BJ (cell line): ENCODE data around the gene QSOX1. TPM values are rescaled to one million over a fixed set of nuclear protein-coding genes. Genes with fewer than 3 reads are reported as not detected.
A peak's percentile ranks its signal among the peaks of the same experiment; 100 is the strongest.

Source experiments
- CTCF ChIA-PET: fragments of 350-600 bp; formaldehyde crosslinking; extraction: SDS; loops from one replicate; lab custom pipeline; 2021; ENCODE audit warnings: antibody characterized with exemption, inconsistent platforms; lab: Yijun Ruan, JAX
- POLR2A ChIA-PET: fragments of 300-600 bp; sonication (Branson Sonifier 250); formaldehyde crosslinking; extraction: SDS; loops from one replicate; lab custom pipeline; 2021; ENCODE audit warnings: antibody characterized with exemption; lab: Charles Lee
- DNase-seq: peaks from one replicate; pipeline ENCODE4 v3.0.0-alpha.2; 2011; ENCODE audit warnings: low read depth
- H3K27me3 ChIP-seq: 2 replicates; pipeline ENCODE4 v1.6.0; 2011; ENCODE audit warnings: low read length; ENCODE audit not compliant: control insufficient read depth, insufficient read depth
- H3K36me3 ChIP-seq: 2 replicates; pipeline ENCODE4 v1.5.1; 2011; ENCODE audit warnings: low read length; ENCODE audit not compliant: control insufficient read depth, insufficient read depth
- H3K4me3 ChIP-seq: 2 replicates; pipeline ENCODE4 v1.5.1; 2011; ENCODE audit warnings: low read depth, mild to moderate bottlenecking, control low read depth, low read length
- CTCF ChIP-seq: IDR thresholded peaks from 2 replicates; pipeline ENCODE4 v1.5.1; 2011; ENCODE audit warnings: low read depth, mild to moderate bottlenecking, control low read depth, inconsistent platforms, low read length, moderate library complexity; ENCODE audit not compliant: insufficient read depth
- polyA plus RNA-seq: library from polyadenylated mRNA; depleted of rRNA; stranded (reverse); fragments of >200 nt; gene quantifications from 2 replicates; pipeline ENCODE4 v1.2.3, GENCODE V29; 2011

The QSOX1 gene
- polyA plus RNA-seq, 1 experiment: 503 TPM

- ChIA-PET CTCF (interaction anchor here (0.5 to 1.0 kb wide), 2 partner anchors 11 to 16 kb away, joined by 3 to 4 read pairs; no protein-coding TSS in a partner anchor), POLR2A (interaction anchor here (0.7 kb wide), 1 partner anchor 15 kb away, joined by 3 read pairs; no protein-coding TSS in a partner anchor)
- H3K27me3 ChIP-seq: no peaks in the 10 kb centered on the region
- TF ChIP-seq CTCF: no peak
- H3K36me3 ChIP-seq: peaks cover under 1% of the 10 kb centered on the region; the same call in 1 of the 2 replicates
- no peak overlapping the region for H3K4me3 ChIP-seq
- DNase-seq: no peak
Measured at GRCh38 chr1:180116964-180117763, 37.5 kb upstream of the QSOX1 start.

GRCh38 chr1:180117764-180118116 lies 36.9 kb upstream of the QSOX1 start:
- POLR2A ChIA-PET: interaction anchor here (0.7 kb wide), 1 partner anchor 15 kb away, joined by 3 read pairs; no protein-coding TSS in a partner anchor
- Histone ChIP-seq H3K4me3 (no peak overlapping the region), H3K36me3 (no peaks in the 10 kb centered on the region), H3K27me3 (no peaks in the 10 kb centered on the region)
- TF ChIP-seq CTCF: no peak
- CTCF ChIA-PET: interaction anchor here (1.0 kb wide), 1 partner anchor 11 kb away, joined by 3 read pairs; no protein-coding TSS in a partner anchor
- DNase-seq: peak; percentile 56

GRCh38 chr1:180119837-180120236 lies 34.8 kb upstream of the QSOX1 start:
- no peak for DNase-seq
- ChIA-PET POLR2A (no interaction called here), CTCF (no interaction called here)
- H3K4me3 ChIP-seq: no peak overlapping the region
- no peaks in the 10 kb centered on the region for H3K36me3 ChIP-seq
- TF ChIP-seq CTCF: no peak
- H3K27me3 ChIP-seq: no peaks in the 10 kb centered on the region

GRCh38 chr1:180123463-180123936 lies 31.2 kb upstream of the QSOX1 start:
- ChIA-PET POLR2A (no interaction called here), CTCF (interaction anchor here (1.3 to 1.7 kb wide), 2 partner anchors 10 to 29 kb away, joined by 3 to 6 read pairs; no protein-coding TSS in a partner anchor)
- Histone ChIP-seq H3K27me3 (no peaks in the 10 kb centered on the region), H3K4me3 (no peak overlapping the region), H3K36me3 (no peaks in the 10 kb centered on the region)
- no peak for DNase-seq
- TF ChIP-seq CTCF: no peak

- ChIA-PET CTCF (no interaction called here), POLR2A (no interaction called here)
- H3K4me3 ChIP-seq: no peak overlapping the region
- no peak for TF ChIP-seq CTCF
- no peak for DNase-seq
- no peaks in the 10 kb centered on the region for H3K27me3 ChIP-seq
- H3K36me3 ChIP-seq: no peaks in the 10 kb centered on the region
Measured at GRCh38 chr1:180130651-180131050, 24.0 kb upstream of the QSOX1 start.
